ENCODE data around the gene C16orf90.

The C16orf90 gene

GRCh38 chr16:3461151-3461550, 34.1 kb downstream of the C16orf90 start:
- peak; percentile 62 for DNase-seq

DNA sequence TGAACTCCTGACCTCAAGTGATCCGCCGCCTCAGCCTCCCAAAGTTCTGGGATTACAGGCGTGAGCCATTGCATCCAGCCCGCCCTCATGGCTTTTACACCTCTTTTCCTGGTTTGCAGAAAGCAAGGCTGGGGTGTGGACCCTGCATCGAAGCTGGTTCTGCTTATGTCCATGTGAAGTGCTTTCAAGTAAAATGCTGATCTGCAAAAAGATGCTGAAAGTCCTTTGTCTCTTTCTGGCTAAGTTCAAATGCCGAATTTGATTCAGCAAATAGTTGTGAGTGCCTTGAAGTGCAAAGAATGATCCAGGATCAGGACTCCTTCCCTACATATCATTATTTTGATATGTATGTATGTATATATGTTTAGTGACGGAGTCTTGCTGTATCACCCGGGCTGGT, 34.7 kb downstream of the C16orf90 start:
- DNase-seq, result peak; percentile 46

- DNase-seq, result peak; percentile 22
Measured at GRCh38 chr16:3460121-3460520, 35.2 kb downstream of the C16orf90 start.

DNA sequence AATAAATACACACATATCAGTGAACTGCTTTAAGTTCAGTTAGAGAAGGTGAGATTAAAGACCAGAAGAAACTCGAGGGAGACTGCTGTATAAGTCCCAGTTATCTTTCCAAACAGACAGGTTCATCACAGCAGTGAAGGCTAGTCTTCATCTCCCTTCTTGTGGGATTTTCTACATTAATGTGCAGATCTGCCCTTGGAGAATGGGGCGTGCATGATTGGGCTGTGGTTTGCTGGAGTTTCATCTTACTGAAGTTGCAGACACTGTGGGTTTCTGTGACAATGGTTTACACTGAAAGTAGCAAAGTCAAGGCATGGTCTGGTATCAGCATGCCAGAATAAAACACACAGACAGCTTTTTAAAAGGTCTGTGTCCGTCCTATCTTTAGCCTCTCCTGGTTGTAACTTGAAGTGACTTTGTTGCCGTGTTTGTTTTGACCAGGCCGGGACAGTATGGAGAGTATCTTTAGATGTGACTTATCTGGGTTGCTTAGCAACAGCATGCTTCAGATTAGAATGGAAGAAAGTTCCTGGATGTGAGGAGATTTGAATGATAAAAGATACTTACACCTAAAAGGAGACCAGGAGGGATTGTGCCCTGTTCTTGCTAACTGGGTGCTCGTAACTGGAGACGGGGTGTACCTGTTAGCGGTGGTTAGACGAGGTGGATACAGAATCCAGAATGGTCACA, 35.7 kb downstream of the C16orf90 start:
- DNase-seq, result peak; percentile 58

DNA sequence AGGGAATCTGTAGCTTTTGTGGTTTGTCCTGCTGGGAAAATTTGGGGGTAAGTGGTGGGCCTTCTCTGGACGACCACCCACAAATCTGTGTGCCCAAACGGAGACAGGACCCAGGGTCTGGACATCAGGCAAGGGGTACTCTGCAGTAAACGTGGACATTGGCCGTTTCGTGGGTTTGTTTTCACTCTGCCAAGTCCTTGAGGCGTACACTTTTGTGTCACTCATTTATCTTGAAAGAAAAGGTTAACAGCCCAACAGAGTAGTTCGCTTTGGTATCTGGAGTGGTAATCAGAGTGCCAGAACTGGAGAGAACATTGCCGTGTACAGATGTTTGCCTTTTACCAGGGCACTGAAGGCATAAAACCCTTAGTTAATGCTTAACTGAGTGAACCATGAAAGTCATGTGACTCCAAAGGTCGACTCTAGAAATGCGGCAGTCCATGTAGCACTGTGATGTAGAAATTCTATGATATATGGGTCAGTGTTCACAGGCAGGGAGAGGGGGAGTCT, 36.4 kb downstream of the C16orf90 start:
- peak; percentile 61 for DNase-seq

GRCh38 chr16:3458278-3458851, 36.9 kb downstream of the C16orf90 start:
- DNase-seq, result peak; percentile 69

DNA sequence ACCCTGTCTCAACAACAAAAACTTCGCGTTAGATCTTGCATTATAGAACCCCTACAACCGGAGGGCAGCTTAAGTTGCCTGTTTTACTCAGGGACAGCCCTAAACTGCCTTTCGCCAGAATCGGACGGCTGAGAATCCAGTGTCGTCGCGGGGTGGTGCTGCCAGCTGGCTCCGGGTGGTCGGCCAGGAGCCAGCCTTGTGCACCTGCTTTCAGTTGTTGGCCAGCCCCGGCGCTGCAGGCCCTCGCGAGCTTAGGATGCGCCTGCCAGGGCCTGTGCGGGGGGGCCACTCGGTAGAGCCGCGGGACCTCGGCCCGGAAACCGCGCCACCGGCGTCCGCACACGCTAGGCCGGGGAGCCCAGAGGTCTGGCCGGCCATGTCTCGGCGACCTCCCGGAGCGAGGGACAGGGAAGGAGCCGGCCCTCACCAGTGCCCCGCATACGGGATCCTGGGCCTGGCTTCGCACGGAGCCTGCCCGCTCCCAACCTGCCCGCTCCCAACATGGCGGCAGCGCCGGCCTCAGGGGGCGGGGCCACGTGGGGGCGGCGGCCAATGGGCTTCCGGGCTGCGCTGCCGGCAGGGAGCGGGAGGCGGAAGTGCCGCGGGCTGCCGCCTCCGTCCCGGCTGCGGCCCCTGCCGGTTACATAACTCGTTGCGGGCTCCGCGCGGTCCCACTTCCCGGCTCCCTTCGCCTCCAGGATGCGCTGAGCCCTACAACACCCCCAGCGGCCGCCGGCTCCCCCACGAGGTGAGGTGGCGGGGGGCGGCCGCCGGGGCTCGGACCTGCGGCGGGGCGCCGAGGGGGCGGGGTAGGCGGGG, 37.6 kb downstream of the C16orf90 start:
- peak; percentile 96 for DNase-seq

GRCh38 chr16:3454631-3455147, 40.6 kb downstream of the C16orf90 start:
- DNase-seq, result no peak

- no peak for DNase-seq
Measured at GRCh38 chr16:3454093-3454492, 41.2 kb downstream of the C16orf90 start.

- peak; percentile 75 for DNase-seq
Measured at GRCh38 chr16:3444032-3444388, 51.3 kb downstream of the C16orf90 start.

Data from activated effector memory CD4-positive, alpha-beta T cell treated with anti-CD3 and anti-CD28 coated beads, Interleukin-2, amount 50 U/mL, for 16 hours (primary cell).